K562 (cell line): ENCODE measurements around the gene SCN4B.

ENCODE experiments used
- CBX1 ChIP-seq: sonication (generic); IDR thresholded peaks from 2 replicates; pipeline ENCODE4 v1.6.1; 2016; ENCODE audit warnings: antibody characterized with exemption, low read depth, mild to moderate bottlenecking
- EGR1 ChIP-seq: fragments of 450-650 bp; conservative IDR thresholded peaks from 2 replicates; pipeline ENCODE4 v1.6.1; 2017; ENCODE audit warnings: mild to moderate bottlenecking
- FOXO4 ChIP-seq: fragments of 450-650 bp; formaldehyde crosslinking; IDR thresholded peaks from 2 replicates; pipeline ENCODE4 v1.4.0; 2020; ENCODE audit warnings: mild to moderate bottlenecking, moderate library complexity
- POLR2AphosphoS5 ChIP-seq: IDR thresholded peaks from 2 replicates; pipeline ENCODE4 v1.6.1; 2011; ENCODE audit warnings: mild to moderate bottlenecking, low read depth, low read length, moderate library complexity; ENCODE audit not compliant: control insufficient read depth, insufficient read depth
- ZNF318 ChIP-seq, 2 experiments: fragments of 450-650 bp; IDR thresholded peaks; 2 replicates each; pipeline ENCODE4 v1.6.1; 2016; ENCODE audit warnings: mild to moderate bottlenecking in 2 of 2, borderline replicate concordance in 1 of 2, low read depth in 1 of 2, moderate library complexity in 1 of 2

- TF ChIP-seq FOXO4 (CRISPR knock-in tag) (no peak), POLR2AphosphoS5 (no peak), EGR1 (no peak), ZNF318 (IDR thresholded peaks at IDR 0.05; ENCODE audit: borderline replicate concordance in 1 of 2, low read depth in 1 of 2) (no peak), CBX1 (no peak)
Measured at GRCh38 chr11:118167906-118168305, 15.3 kb upstream of the SCN4B start.
